Stimulated activated CD8-positive, alpha-beta memory T cell treated with anti-CD3 and anti-CD28 coated beads, Interleukin-12 subunit alpha, Interleukin-12 subunit beta, amount 100 ng/mL, for 24 hours (primary cell): Measurements from ENCODE around the gene FOXN4.

Experiments
- DNase-seq: peaks from one replicate; pipeline ENCODE4 v3.0.0-alpha.2; 2020; ENCODE audit errors: extremely low read depth

Gene FOXN4

GRCh38 chr12:109279525-109279924 lies 29.6 kb downstream of the FOXN4 start:
- DNase-seq: no peak

GRCh38 chr12:109278912-109279311 lies 30.2 kb downstream of the FOXN4 start:
- DNase-seq: no peak

DNA sequence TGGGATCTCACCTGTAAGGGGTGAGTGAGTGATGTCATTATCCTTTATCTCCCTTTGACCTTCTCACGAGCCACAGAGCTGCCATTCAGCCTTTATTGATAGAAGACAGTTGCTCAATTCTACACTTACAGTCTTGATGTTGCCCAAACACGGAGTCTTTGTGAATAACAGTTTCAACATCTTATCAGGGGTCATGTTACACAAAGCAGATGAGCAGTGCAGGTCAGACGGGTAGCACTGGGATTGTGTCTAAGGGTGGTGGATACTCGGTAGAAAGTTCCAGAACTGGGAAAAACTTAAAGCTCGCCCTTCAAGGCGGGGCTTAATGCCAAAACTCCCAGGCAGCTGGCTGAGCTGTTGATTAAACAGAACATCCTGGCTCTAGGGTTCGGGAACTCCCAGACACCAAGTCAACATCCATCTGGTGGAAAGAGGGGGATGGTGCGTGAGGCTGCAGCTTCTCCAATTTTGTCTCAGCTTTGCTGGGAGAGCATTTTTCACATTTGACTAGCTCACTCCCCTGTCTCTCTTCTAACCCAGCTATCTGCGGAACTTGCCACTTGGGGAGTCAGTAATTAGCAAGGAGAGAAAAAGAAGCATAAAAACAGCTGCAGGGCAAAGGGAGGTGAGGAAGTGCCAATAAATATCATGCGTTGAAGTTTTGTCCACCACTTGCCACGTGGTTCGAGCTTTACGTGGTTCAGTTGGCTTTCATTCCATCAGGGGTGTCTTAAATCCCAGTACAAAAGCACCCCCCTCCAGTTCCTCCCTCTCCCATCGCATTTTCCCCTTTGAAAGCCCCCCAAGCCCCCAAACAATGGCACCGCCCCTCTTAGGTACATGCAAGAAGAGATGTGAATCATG lies 31.0 kb downstream of the FOXN4 start:
- DNase-seq: no peak

GRCh38 chr12:109277255-109277898 lies 31.7 kb downstream of the FOXN4 start:
- no peak for DNase-seq

GRCh38 chr12:109276160-109276559 lies 32.9 kb downstream of the FOXN4 start:
- DNase-seq: no peak

GRCh38 chr12:109275173-109275572 lies 33.9 kb downstream of the FOXN4 start:
- DNase-seq: no peak

- DNase-seq: no peak
Observed at GRCh38 chr12:109274381-109274780, 34.7 kb downstream of the FOXN4 start.

DNA sequence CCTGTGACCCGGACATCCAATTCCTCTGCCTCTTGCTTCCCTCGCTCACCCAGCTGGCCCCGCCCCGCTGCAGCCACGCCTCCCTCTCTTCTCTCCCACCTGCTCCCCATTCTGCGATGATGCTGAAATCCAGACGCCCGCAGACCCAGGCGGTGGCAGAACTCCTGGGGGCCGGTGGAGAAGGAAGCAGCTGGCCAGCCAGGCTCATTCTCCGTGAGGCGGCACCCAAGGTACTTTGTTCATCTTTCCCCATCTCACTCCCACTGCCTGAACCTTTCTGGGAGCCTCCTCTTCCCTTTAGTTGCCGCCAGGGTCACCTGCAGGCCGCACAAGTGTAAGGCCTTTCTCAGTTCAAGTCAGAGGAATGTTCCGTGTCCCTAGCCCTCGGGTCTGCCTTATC lies 35.7 kb downstream of the FOXN4 start:
- DNase-seq: no peak

- DNase-seq: no peak
Observed at GRCh38 chr12:109271418-109271817, 37.7 kb downstream of the FOXN4 start.

- no peak for DNase-seq
Observed at GRCh38 chr12:109270494-109270893, 38.6 kb downstream of the FOXN4 start.

DNA sequence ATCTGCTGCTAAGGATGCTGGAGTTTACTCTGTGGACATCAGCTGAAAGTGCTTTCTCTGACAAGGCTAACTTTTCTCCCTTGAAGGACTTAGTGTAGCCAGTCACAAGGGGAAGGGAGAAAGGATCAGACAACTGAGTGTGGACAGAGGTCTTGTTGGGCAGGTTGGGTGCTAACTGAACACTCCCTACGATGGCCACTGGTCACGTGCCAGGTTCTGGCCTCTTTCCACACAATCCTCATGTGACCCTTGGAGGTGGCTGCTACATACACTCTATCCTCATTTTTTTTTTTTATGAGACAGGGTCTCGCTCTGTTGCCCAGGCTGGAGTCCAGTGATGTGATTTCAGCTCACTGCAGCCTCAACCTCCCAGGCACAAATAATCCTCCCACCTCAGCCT lies 39.7 kb downstream of the FOXN4 start:
- DNase-seq: no peak

- DNase-seq: no peak
Observed at GRCh38 chr12:109268896-109269295, 40.2 kb downstream of the FOXN4 start.

GRCh38 chr12:109267361-109267760 lies 41.7 kb downstream of the FOXN4 start:
- no peak for DNase-seq

GRCh38 chr12:109266106-109266879 lies 42.8 kb downstream of the FOXN4 start:
- DNase-seq: no peak

DNA sequence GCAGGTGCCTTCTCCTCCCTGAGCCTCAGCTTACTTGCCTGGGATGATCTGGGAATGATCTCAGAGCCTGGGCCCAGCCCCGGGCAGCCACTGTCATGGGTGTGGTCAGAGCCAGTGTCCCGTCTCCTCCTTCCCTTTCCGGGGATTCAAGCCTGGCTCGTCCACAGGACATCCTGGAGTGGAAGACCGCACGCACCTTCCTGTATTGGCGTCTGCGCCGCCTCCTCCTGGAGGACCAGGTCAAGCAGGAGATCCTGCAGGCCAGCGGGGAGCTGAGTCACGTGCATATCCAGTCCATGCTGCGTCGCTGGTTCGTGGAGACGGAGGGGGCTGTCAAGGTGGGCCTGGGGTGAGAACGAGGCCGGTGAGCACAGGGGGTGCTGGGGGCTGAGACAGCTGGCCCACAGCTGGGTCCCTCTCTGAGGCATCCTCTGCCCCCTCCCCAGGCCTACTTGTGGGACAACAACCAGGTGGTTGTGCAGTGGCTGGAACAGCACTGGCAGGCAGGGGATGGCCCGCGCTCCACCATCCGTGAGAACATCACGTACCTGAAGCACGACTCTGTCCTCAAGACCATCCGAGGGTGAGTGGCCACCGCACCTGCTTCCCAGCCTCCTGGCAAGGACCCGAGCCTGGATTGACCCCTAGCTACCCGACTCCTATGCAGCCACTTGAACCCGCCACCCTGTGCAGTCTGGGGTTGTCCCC lies 44.0 kb downstream of the FOXN4 start:
- DNase-seq: no peak

DNA sequence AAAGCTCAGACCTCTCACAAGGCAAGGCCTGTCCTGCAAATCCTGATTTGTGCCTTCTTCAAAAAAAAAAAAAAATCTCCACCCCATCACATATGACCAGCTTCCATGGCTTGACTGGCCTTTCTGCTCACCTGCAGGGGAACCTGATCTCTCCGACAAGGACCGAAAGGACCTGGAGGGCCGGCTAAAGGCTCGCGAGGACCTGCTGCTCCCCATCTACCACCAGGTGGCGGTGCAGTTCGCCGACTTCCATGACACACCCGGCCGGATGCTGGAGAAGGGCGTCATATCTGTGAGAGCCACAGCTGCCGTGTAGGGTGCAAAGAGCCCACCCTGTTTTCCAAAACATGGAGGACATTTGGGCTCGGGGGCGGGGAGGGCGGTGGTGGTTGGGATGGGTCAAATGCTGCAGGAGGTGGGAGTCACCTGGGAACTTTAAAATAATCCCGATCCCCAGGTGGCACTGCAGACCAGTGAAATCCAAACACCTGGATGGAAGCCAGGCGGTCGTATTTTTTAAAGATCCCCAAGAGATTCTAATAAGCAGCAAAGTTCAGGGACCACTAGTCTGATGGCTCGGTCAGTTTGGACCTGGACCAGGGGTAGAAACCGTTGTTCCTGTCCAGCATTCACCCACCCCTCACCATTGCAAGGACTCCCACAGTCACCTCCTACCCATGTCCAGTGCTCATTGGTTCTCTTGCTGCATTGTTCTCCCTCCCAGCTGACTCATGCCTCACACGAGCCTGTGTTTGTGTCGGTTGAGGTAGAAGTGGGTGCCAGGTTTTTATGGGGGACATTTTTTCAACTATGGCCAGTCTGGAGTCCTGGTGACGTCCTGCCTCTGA lies 44.8 kb downstream of the FOXN4 start:
- DNase-seq: no peak

DNA sequence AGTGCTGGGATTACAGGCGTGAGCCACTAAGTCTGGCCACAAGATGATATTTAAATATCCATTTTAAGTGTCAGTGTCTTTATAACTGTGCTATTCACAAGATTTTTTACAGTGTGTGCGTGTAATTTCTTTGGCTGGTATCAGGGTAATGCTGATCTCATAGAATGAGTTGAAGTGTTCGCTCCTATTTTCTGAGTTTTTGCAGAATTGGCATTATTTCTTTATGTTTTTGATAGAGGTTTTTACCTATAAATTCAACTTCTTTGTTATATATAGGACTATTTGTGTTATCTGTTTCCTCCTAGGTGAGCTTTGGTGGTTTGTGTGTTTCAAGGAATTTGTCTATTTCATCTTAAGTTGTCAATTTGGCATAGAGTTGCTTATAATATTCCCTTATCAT lies 45.6 kb downstream of the FOXN4 start:
- DNase-seq: no peak

- no peak for DNase-seq
Observed at GRCh38 chr12:109261939-109262338, 47.1 kb downstream of the FOXN4 start.

DNA sequence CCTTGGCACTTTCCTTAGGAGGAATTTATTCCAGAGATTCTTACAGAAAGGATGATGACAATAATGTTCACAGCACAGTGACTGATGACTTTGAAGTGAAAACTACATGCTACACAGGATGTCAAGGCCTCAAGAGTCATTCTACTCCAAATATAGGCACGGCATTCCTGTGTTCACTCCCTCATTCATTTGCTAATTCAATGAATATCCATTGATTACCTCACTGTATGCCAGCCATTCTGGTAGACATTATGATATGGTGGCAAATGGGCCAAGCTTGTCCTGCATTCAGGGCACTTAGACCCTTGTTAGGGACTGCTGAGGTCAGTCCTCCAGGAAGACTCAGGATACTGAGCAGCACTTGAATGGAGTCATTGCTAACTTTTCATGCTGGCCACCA lies 48.0 kb downstream of the FOXN4 start:
- no peak for DNase-seq

- no peak for DNase-seq
Observed at GRCh38 chr12:109259545-109259895, 49.6 kb downstream of the FOXN4 start.
